Superior temporal gyrus (tissue), 1 donor: ENCODE measurements around the gene ZNF667.
A peak's percentile ranks its signal among the peaks of the same experiment; 100 is the strongest.

Experiments used
- DNase-seq: peaks from one replicate; pipeline ENCODE4 v3.0.0-alpha.2; 2016; ENCODE audit errors: extremely low spot score

The ZNF667 gene

DNA sequence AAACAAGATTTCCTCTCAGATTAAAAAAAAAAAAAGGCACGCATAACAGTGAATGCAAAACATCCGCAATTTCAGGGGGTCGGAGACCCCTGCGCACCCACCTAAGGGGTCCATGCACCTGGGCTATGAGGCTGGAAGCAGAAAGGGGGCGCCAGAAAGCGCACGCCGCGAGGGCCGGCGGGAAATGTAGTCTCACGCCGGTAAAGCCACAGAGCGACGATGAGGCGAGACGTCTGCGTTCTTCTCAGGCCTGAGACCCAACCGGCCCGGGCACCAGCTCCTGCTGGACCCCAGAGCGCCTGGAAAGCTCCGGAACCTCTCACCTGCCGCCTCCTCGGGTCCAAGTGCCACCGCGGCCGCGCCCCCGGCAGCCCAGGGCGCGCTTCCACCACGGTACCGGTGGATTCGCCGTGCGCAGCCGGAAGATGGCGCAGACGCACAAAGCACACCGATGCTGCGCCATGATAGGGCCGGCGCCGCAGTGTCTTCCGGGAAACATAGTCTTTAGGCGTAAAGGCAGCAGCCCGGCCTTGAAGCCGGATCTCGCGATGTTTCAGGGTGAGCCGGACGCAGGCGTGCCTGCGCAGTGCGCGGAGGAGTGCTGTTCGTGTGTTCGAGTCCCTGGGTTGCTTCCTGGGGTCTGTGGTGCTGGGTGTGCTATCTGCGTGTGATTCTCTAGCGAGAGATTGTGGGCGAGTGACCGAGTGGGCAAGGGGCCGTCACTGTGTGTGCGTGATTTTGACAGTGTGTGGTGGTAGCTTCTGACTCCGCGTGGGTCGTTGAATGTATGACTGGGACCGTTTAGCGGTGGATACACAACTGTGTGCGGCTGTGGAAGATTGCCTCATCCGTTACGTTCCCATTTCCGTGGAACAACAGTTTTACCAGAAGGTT, 83.8 kb downstream of the ZNF667 start, which contains the start of gene ZNF582:
Gene ZNF582, minus strand, starts transcription at position 416 of the 894 bp plus-strand sequence. CDS start 1,782 bp downstream, outside the sequence.
- DNase-seq = peak; percentile 97
